ENCODE data around the gene COL10A1.

The COL10A1 gene

DNA sequence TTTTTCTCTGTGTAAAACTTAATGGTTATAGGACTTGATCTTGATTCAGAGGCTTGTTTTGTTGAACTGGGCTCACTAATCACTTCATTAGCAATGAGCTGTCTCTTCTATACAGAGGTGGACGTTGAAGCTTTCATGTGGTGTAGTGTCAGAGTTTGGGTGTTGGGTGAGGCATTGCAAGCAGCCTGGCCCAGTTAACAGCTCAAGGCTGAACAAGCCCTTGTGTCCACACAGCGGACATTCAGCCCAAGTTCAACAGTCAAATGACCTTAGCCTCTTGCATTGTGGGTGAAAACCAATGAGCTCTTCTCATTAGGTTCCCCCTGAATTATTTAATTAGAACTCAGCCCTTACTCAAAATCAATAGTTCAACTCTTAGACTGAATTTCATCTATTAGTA is 12.5 kb downstream of the COL10A1 start:
- Histone ChIP-seq H4K8ac (ENCODE audit: low read depth, low read length) (no peak overlapping the region), H2BK5ac (ENCODE audit: low read length) (no peak overlapping the region), H3K36me3 (replicated peaks in 1 of 2; ENCODE audit: control insufficient read depth in 2 of 2, insufficient read depth in 2 of 2, low read length in 2 of 2) (peaks cover 9 to 57% of the 10 kb centered on the region in 2 donors), H3K9ac (ENCODE audit: low read depth, low read length, poor library complexity) (no peak overlapping the region), H2BK12ac (ENCODE audit: low read length) (no peak overlapping the region), H3K4me3 (ENCODE audit: low read length in 2 of 2) (no peak overlapping the region), H3K79me1 (ENCODE audit: low read depth, low read length) (no peaks in the 10 kb centered on the region), H3K4me1 (ENCODE audit: control insufficient read depth in 2 of 2, insufficient read depth in 1 of 2, low read depth in 1 of 2, low read length in 2 of 2) (peaks cover 0 to 2% of the 10 kb centered on the region in 2 donors), H3K23ac (ENCODE audit: low read depth, low read length, poor library complexity) (no peak overlapping the region), H3K27me3 (ENCODE audit: control insufficient read depth in 3 of 3, insufficient read depth in 3 of 3, low read depth in 1 of 3, low read length in 3 of 3) (no peaks in the 10 kb centered on the region), H3K14ac (ENCODE audit: low read length) (no peak overlapping the region), H2AK5ac (ENCODE audit: low read depth, low read length) (no peak overlapping the region), H3K4ac (ENCODE audit: low read length) (no peak overlapping the region), H4K91ac (ENCODE audit: low read depth, low read length, poor library complexity) (no peak overlapping the region), H3K27ac (replicated peaks; ENCODE audit: low read length) (no peak overlapping the region), H3K9me3 (replicated peaks in 1 of 2; ENCODE audit: control insufficient read depth in 2 of 2, insufficient read depth in 1 of 2, low read depth in 1 of 2, low read length in 2 of 2) (peaks cover 0 to 1% of the 10 kb centered on the region in 2 donors), H2BK120ac (ENCODE audit: low read depth, low read length) (no peak overlapping the region), H2AFZ (ENCODE audit: low read length) (no peak overlapping the region), H3K4me2 (ENCODE audit: insufficient read depth, low read length, poor library complexity, severe bottlenecking) (no peak overlapping the region), H3K18ac (ENCODE audit: low read length) (no peak overlapping the region), H2BK15ac (ENCODE audit: low read length) (no peak overlapping the region)
- no peak for DNase-seq (ENCODE audit: low spot score)
- no CpG with 5 or more reads among the region's 2 CpGs for WGBS, 2 donors (ENCODE audit: extremely low coverage in 2 of 2, insufficient read length in 2 of 2, insufficient replicate concordance in 1 of 2)

GRCh38 chr6:116111552-116112528 is 14.1 kb downstream of the COL10A1 start:
- Histone ChIP-seq H3K4me1 (ENCODE audit: control insufficient read depth in 2 of 2, insufficient read depth in 1 of 2, low read depth in 1 of 2, low read length in 2 of 2) (peaks cover 2% of the 10 kb centered on the region in 2 donors), H3K36me3 (replicated peaks in 1 of 2; ENCODE audit: control insufficient read depth in 2 of 2, insufficient read depth in 2 of 2, low read length in 2 of 2) (peaks cover 6 to 50% of the 10 kb centered on the region in 2 donors), H3K4ac (ENCODE audit: low read length) (no peak overlapping the region), H4K91ac (ENCODE audit: low read depth, low read length, poor library complexity) (no peak overlapping the region), H3K18ac (ENCODE audit: low read length) (no peak overlapping the region), H2BK12ac (ENCODE audit: low read length) (no peak overlapping the region), H3K9ac (ENCODE audit: low read depth, low read length, poor library complexity) (no peak overlapping the region), H2BK120ac (ENCODE audit: low read depth, low read length) (no peak overlapping the region), H3K23ac (ENCODE audit: low read depth, low read length, poor library complexity) (no peak overlapping the region), H4K8ac (ENCODE audit: low read depth, low read length) (no peak overlapping the region), H2AFZ (ENCODE audit: low read length) (no peak overlapping the region), H3K4me2 (ENCODE audit: insufficient read depth, low read length, poor library complexity, severe bottlenecking) (no peak overlapping the region), H2AK5ac (ENCODE audit: low read depth, low read length) (no peak overlapping the region), H3K27ac (replicated peaks; ENCODE audit: low read length) (no peak overlapping the region), H3K4me3 (ENCODE audit: low read length in 2 of 2) (no peak overlapping the region), H3K9me3 (replicated peaks in 1 of 2; ENCODE audit: control insufficient read depth in 2 of 2, insufficient read depth in 1 of 2, low read depth in 1 of 2, low read length in 2 of 2) (peaks cover 0 to 1% of the 10 kb centered on the region in 2 donors), H3K27me3 (ENCODE audit: control insufficient read depth in 3 of 3, insufficient read depth in 3 of 3, low read depth in 1 of 3, low read length in 3 of 3) (no peaks in the 10 kb centered on the region), H3K14ac (ENCODE audit: low read length) (no peak overlapping the region), H2BK5ac (ENCODE audit: low read length) (no peak overlapping the region), H3K79me1 (ENCODE audit: low read depth, low read length) (no peaks in the 10 kb centered on the region), H2BK15ac (ENCODE audit: low read length) (no peak overlapping the region)
- DNase-seq (ENCODE audit: low spot score): no peak
- WGBS, 2 donors (ENCODE audit: extremely low coverage in 2 of 2, insufficient read length in 2 of 2, insufficient replicate concordance in 1 of 2): no CpG with 5 or more reads among the region's 5 CpGs

DNA sequence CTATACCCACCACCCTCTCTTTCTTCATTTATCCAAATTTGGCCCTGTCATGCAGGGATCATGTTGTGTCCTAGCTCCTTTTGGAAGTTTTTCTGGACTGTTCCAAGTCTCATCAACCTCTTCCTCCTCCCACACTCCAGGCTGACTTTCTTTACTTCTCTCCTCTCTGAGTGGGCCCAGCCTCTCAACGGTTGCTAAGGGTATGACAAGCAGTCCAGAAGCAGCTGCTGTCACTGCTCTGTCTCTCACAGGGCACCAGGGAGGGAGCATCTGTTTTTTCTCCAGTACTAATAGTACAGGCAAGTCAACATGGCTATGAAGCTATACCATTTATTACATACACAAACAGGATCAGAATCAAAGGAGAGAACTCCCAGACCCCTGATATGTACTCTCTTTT is 17.1 kb downstream of the COL10A1 start:
- WGBS, 2 donors (ENCODE audit: extremely low coverage in 2 of 2, insufficient read length in 2 of 2, insufficient replicate concordance in 1 of 2): no CpG with 5 or more reads among the region's 1 CpG
- Histone ChIP-seq H3K27ac (replicated peaks; ENCODE audit: low read length) (no peak overlapping the region), H3K4me3 (ENCODE audit: low read length in 2 of 2) (no peak overlapping the region)

GRCh38 chr6:116106146-116106545 is 19.8 kb downstream of the COL10A1 start:
- Histone ChIP-seq H3K36me3 (replicated peaks in 1 of 2; ENCODE audit: control insufficient read depth in 2 of 2, insufficient read depth in 2 of 2, low read length in 2 of 2) (peaks cover 4 to 16% of the 10 kb centered on the region in 2 donors), H3K9me3 (replicated peaks in 1 of 2; ENCODE audit: control insufficient read depth in 2 of 2, insufficient read depth in 1 of 2, low read depth in 1 of 2, low read length in 2 of 2) (no peaks in the 10 kb centered on the region), H4K8ac (ENCODE audit: low read depth, low read length) (no peak overlapping the region), H3K9ac (ENCODE audit: low read depth, low read length, poor library complexity) (no peak overlapping the region), H3K23ac (ENCODE audit: low read depth, low read length, poor library complexity) (no peak overlapping the region), H3K27ac (replicated peaks; ENCODE audit: low read length) (no peak overlapping the region), H3K27me3 (ENCODE audit: control insufficient read depth in 3 of 3, insufficient read depth in 3 of 3, low read depth in 1 of 3, low read length in 3 of 3) (no peaks in the 10 kb centered on the region), H3K79me1 (ENCODE audit: low read depth, low read length) (no peaks in the 10 kb centered on the region), H2AK5ac (ENCODE audit: low read depth, low read length) (no peak overlapping the region), H3K4me3 (ENCODE audit: low read length in 2 of 2) (no peak overlapping the region), H4K91ac (ENCODE audit: low read depth, low read length, poor library complexity) (no peak overlapping the region), H2BK15ac (ENCODE audit: low read length) (no peak overlapping the region), H2AFZ (ENCODE audit: low read length) (no peak overlapping the region), H3K18ac (ENCODE audit: low read length) (no peak overlapping the region), H2BK12ac (ENCODE audit: low read length) (no peak overlapping the region), H3K4me1 (ENCODE audit: control insufficient read depth in 2 of 2, insufficient read depth in 1 of 2, low read depth in 1 of 2, low read length in 2 of 2) (peaks cover 6 to 9% of the 10 kb centered on the region in 2 donors), H3K14ac (ENCODE audit: low read length) (no peak overlapping the region), H3K4me2 (ENCODE audit: insufficient read depth, low read length, poor library complexity, severe bottlenecking) (no peak overlapping the region), H3K4ac (ENCODE audit: low read length) (no peak overlapping the region), H2BK120ac (ENCODE audit: low read depth, low read length) (no peak overlapping the region), H2BK5ac (ENCODE audit: low read length) (no peak overlapping the region)
- WGBS, 2 donors (ENCODE audit: extremely low coverage in 2 of 2, insufficient read length in 2 of 2, insufficient replicate concordance in 1 of 2): no CpG with 5 or more reads among the region's 1 CpG
- no peak for DNase-seq (ENCODE audit: low spot score)

More for the DNA sequence above, 17.1 kb downstream of the COL10A1 start:
- H3K27me3 ChIP-seq (ENCODE audit: control insufficient read depth in 3 of 3, insufficient read depth in 3 of 3, low read depth in 1 of 3, low read length in 3 of 3): no peaks in the 10 kb centered on the region
- peaks cover 6 to 37% of the 10 kb centered on the region in 2 donors for H3K36me3 ChIP-seq (replicated peaks in 1 of 2; ENCODE audit: control insufficient read depth in 2 of 2, insufficient read depth in 2 of 2, low read length in 2 of 2)
- no peak overlapping the region for H2AFZ ChIP-seq (ENCODE audit: low read length)
- DNase-seq (ENCODE audit: low spot score): no peak
- peaks cover 2 to 6% of the 10 kb centered on the region in 2 donors for H3K4me1 ChIP-seq (ENCODE audit: control insufficient read depth in 2 of 2, insufficient read depth in 1 of 2, low read depth in 1 of 2, low read length in 2 of 2)
- no peak overlapping the region for H3K4ac ChIP-seq (ENCODE audit: low read length)
- no peak overlapping the region for H3K14ac ChIP-seq (ENCODE audit: low read length)
- H3K9me3 ChIP-seq (replicated peaks in 1 of 2; ENCODE audit: control insufficient read depth in 2 of 2, insufficient read depth in 1 of 2, low read depth in 1 of 2, low read length in 2 of 2): peaks cover 0 to 1% of the 10 kb centered on the region in 2 donors
- H4K8ac ChIP-seq (ENCODE audit: low read depth, low read length): no peak overlapping the region
- H2BK5ac ChIP-seq (ENCODE audit: low read length): no peak overlapping the region
- H3K79me1 ChIP-seq (ENCODE audit: low read depth, low read length): no peaks in the 10 kb centered on the region
- H2BK120ac ChIP-seq (ENCODE audit: low read depth, low read length): no peak overlapping the region
- H3K23ac ChIP-seq (ENCODE audit: low read depth, low read length, poor library complexity): no peak overlapping the region
- H2BK15ac ChIP-seq (ENCODE audit: low read length): no peak overlapping the region
- no peak overlapping the region for H2AK5ac ChIP-seq (ENCODE audit: low read depth, low read length)
- no peak overlapping the region for H3K4me2 ChIP-seq (ENCODE audit: insufficient read depth, low read length, poor library complexity, severe bottlenecking)
- H3K18ac ChIP-seq (ENCODE audit: low read length): no peak overlapping the region
- no peak overlapping the region for H3K9ac ChIP-seq (ENCODE audit: low read depth, low read length, poor library complexity)
- no peak overlapping the region for H4K91ac ChIP-seq (ENCODE audit: low read depth, low read length, poor library complexity)
- no peak overlapping the region for H2BK12ac ChIP-seq (ENCODE audit: low read length)

Measured in neuronal stem cell (in vitro differentiated cells).